ENCODE data around the gene MBOAT2. TPM values are rescaled to one million over a fixed set of nuclear protein-coding genes. Genes with fewer than 3 reads are reported as not detected.

Gene MBOAT2
- total RNA-seq, 2 donors from 2014 or later, result 6.7 to 13.5 TPM

DNA sequence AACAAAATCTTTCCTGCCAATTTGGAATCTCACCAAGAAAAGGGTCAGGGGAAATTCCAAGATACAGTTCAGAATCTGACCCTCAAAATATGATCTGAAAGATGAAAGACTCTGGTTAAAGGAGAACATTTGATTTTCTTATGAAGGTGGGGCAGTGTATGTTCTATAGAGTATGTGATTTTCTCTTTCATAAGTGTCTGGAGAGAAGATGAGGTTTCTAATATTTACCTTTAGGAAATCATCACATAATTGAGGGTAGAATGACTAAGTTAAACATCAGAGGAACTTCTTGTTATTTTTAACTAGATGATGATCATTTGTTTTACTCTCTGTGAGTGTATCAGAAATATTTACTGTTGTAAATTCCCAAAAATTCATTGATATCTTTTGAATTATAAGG is 27.8 kb upstream of the MBOAT2 start:
- intact Hi-C loops (cut with DNase I), result no loop called here
- ATAC-seq (no peak), DNase-seq (no peak)
- H3K36me3 ChIP-seq (replicated peaks in 1 of 2; ENCODE audit: insufficient read depth in 1 of 2, low read depth in 2 of 2), result no peaks in the 10 kb centered on the region
- no peak for TF ChIP-seq POLR2A (IDR thresholded peaks at IDR 0.05)
- peaks cover 9% of the 10 kb centered on the region for H3K4me1 ChIP-seq
- H3K27ac ChIP-seq, result no peak overlapping the region
- no peaks in the 10 kb centered on the region for H3K9me3 ChIP-seq
- no peaks in the 10 kb centered on the region for H3K27me3 ChIP-seq
- no peak overlapping the region for H3K4me3 ChIP-seq

DNA sequence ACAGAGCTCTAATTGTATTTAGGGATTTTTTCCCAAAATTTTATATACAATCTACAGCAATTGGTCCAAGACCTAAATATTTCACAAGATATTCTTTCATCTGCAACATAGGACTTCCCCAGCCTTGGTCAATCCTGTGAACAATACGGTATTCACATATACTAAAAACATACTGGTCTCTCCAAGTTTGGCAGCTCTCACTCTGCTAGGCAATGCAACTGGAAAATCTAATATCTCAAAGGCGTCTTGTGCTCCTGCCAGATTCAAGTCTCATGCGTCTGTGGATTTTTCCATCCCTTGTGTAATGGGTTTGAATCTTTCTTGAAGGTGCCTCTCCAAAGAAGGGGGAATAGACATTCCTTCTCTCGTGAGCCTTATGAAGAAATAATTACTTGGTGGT is 27.4 kb upstream of the MBOAT2 start:
- no peak overlapping the region for H3K4me3 ChIP-seq
- intact Hi-C loops (cut with DNase I), result no loop called here
- TF ChIP-seq CTCF (IDR thresholded peaks at IDR 0.05), result no peak
- no peak for TF ChIP-seq POLR2A (IDR thresholded peaks at IDR 0.05)
- 15 to 29% methylated on average over 4 of the region's 4 CpGs for WGBS, 2 donors
- H3K36me3 ChIP-seq (replicated peaks in 1 of 2; ENCODE audit: insufficient read depth in 1 of 2, low read depth in 2 of 2), result no peaks in the 10 kb centered on the region
- ATAC-seq (no peak), DNase-seq (no peak)
- no peak overlapping the region for H3K27ac ChIP-seq
- peaks cover 9% of the 10 kb centered on the region for H3K4me1 ChIP-seq
- H3K27me3 ChIP-seq, result no peaks in the 10 kb centered on the region
- no peaks in the 10 kb centered on the region for H3K9me3 ChIP-seq

- no peak for TF ChIP-seq CTCF (IDR thresholded peaks at IDR 0.05)
- Histone ChIP-seq H3K4me1 (peaks cover 9% of the 10 kb centered on the region), H3K36me3 (replicated peaks in 1 of 2; ENCODE audit: insufficient read depth in 1 of 2, low read depth in 2 of 2) (no peaks in the 10 kb centered on the region), H3K4me3 (no peak overlapping the region), H3K27ac (no peak overlapping the region), H3K9me3 (no peaks in the 10 kb centered on the region), H3K27me3 (no peaks in the 10 kb centered on the region)
- ATAC-seq (no peak), DNase-seq (no peak)
- intact Hi-C loops (cut with DNase I), result no loop called here
- 83 to 85% methylated on average over 6 of the region's 6 CpGs for WGBS, 2 donors
These were observed 26.7 kb upstream of the MBOAT2 start for GRCh38 chr2:9030190-9030589.

- WGBS, 2 donors, result 68 to 76% methylated on average over 4 of the region's 4 CpGs
- no peak overlapping the region for H3K27ac ChIP-seq
- H3K4me1 ChIP-seq, result peaks cover 9% of the 10 kb centered on the region
- no peaks in the 10 kb centered on the region for H3K36me3 ChIP-seq (replicated peaks in 1 of 2; ENCODE audit: insufficient read depth in 1 of 2, low read depth in 2 of 2)
- H3K9me3 ChIP-seq, result no peaks in the 10 kb centered on the region
- intact Hi-C loops (cut with DNase I), result no loop called here
- H3K4me3 ChIP-seq, result no peak overlapping the region
- H3K27me3 ChIP-seq, result no peaks in the 10 kb centered on the region
- ATAC-seq (no peak), DNase-seq (no peak)
- TF ChIP-seq CTCF (IDR thresholded peaks at IDR 0.05) (no peak), POLR2A (IDR thresholded peaks at IDR 0.05) (no peak)
These were observed 26.2 kb upstream of the MBOAT2 start for GRCh38 chr2:9029721-9030120.

- Histone ChIP-seq H3K27ac (no peak overlapping the region), H3K36me3 (replicated peaks in 1 of 2; ENCODE audit: insufficient read depth in 1 of 2, low read depth in 2 of 2) (no peaks in the 10 kb centered on the region), H3K4me1 (peaks cover 8% of the 10 kb centered on the region), H3K9me3 (no peaks in the 10 kb centered on the region), H3K4me3 (no peak overlapping the region), H3K27me3 (no peaks in the 10 kb centered on the region)
- DNase-seq (no peak), ATAC-seq (no peak)
- intact Hi-C loops (cut with DNase I), result no loop called here
- 74 to 82% methylated on average over 4 of the region's 4 CpGs for WGBS, 2 donors
- TF ChIP-seq POLR2A (IDR thresholded peaks at IDR 0.05) (no peak), CTCF (IDR thresholded peaks at IDR 0.05) (no peak)
These were observed 24.4 kb upstream of the MBOAT2 start for GRCh38 chr2:9027884-9028283.

All from body of pancreas (tissue), 4 donors.